Testis (tissue), 2 donors: ENCODE data around the gene LTN1.

Experiments
- CTCF ChIP-seq, 3 experiments: fragments of 450-650 bp in 2 of 3; fragments of 200-600 bp in 1 of 3; sonication (generic) in 1 of 3; IDR thresholded peaks; one replicate each; pipeline ENCODE4 v1.5.1; 2016 to 2019; ENCODE audit warnings: antibody characterized with exemption in 3 of 3, mild to moderate bottlenecking in 2 of 3, moderate library complexity in 1 of 3
- POLR2A ChIP-seq: fragments of 450-650 bp; IDR thresholded peaks from one replicate; pipeline ENCODE4 v1.6.1; 2017; ENCODE audit warnings: antibody characterized with exemption, mild to moderate bottlenecking, moderate library complexity

- TF ChIP-seq POLR2A = no peak
- TF ChIP-seq CTCF (IDR thresholded peaks at IDR 0.05) = no peak
Observed at GRCh38 chr21:28953247-28953646, 39.4 kb downstream of the LTN1 start.
